ENCODE measurements around the gene TTPAL. TPM values are rescaled to one million over a fixed set of nuclear protein-coding genes. Genes with fewer than 3 reads are reported as not detected.

Gene TTPAL
- total and polyA plus RNA-seq, 8 donors: 2.1 to 18.3 (median 4.8) TPM

GRCh38 chr20:44518248-44518647 lies 42.6 kb downstream of the TTPAL start:
- WGBS, 5 donors: 45 to 56% (median 52%) methylated on average over 3 of the region's 3 CpGs
- intact Hi-C loops (cut with DNase I; ENCODE audit: low total_unique reads): no loop called here
- DNase-seq: no peak
- no peaks in the 10 kb centered on the region for H3K27me3 ChIP-seq
- no peak overlapping the region for H3K4me3 ChIP-seq
- H3K9me3 ChIP-seq: no peaks in the 10 kb centered on the region
- peak overlapping the region in 1 of 5 donors; percentile 100 for H3K27ac ChIP-seq
- H3K36me3 ChIP-seq: peaks cover 0 to 11% (median 7%) of the 10 kb centered on the region in 4 donors
- peaks cover 29 to 88% (median 60%) of the 10 kb centered on the region in 4 donors for H3K4me1 ChIP-seq
- TF ChIP-seq CTCF (IDR thresholded peaks at IDR 0.05) (no peak), POLR2A (IDR thresholded peaks at IDR 0.05) (no peak), EP300 (IDR thresholded peaks at IDR 0.05) (no peak), POLR2AphosphoS5 (IDR thresholded peaks at IDR 0.05) (no peak)

GRCh38 chr20:44520881-44521280 lies 45.2 kb downstream of the TTPAL start:
- intact Hi-C loops (cut with DNase I; ENCODE audit: low total_unique reads): no loop called here

GRCh38 chr20:44521484-44522481 lies 46.1 kb downstream of the TTPAL start, which contains the start of gene SERINC3:
SERINC3 (minus strand) TSS chr20:44522070; CDS start chr20:44521951, 119 bp downstream.
- H3K4me3 ChIP-seq: peak within 1 kb of the TSS; percentile 73 to 97 (median 86)
- H3K27me3 ChIP-seq: no peaks in the 10 kb centered on the region
- DNase-seq: peak; percentile 98 to 99
- TF ChIP-seq CTCF (IDR thresholded peaks at IDR 0.05) (no peak), EP300 (IDR thresholded peaks at IDR 0.05) (peak; percentile 60), POLR2AphosphoS5 (IDR thresholded peaks at IDR 0.05) (peak; percentile 90 to 97 (median 94)), POLR2A (IDR thresholded peaks at IDR 0.05) (peak in 1 of 4 donors; percentile 80)
- peaks cover 0 to 4% (median 0%) of the 10 kb centered on the region in 4 donors for H3K36me3 ChIP-seq
- WGBS, 5 donors: 0 to 2% (median 1%) methylated on average over 19 to 49 of the region's 49 CpGs
- H3K4me1 ChIP-seq: peaks cover 27 to 53% (median 40%) of the 10 kb centered on the region in 4 donors
- intact Hi-C loops (cut with DNase I; ENCODE audit: low total_unique reads): no loop called here
- peak within 1 kb of the TSS; percentile 92 to 100 (median 99) for H3K27ac ChIP-seq
- no peaks in the 10 kb centered on the region for H3K9me3 ChIP-seq

More at GRCh38 chr20:44520881-44521280, 45.2 kb downstream of the TTPAL start:
- Histone ChIP-seq H3K27me3 (no peaks in the 10 kb centered on the region), H3K4me1 (peaks cover 27 to 62% (median 44%) of the 10 kb centered on the region in 4 donors), H3K27ac (peak overlapping the region in 4 of 5 donors; percentile 99 to 100 (median 100)), H3K4me3 (peak overlapping the region; percentile 73 to 97 (median 86)), H3K36me3 (peaks cover 0 to 7% (median 2%) of the 10 kb centered on the region in 4 donors), H3K9me3 (no peaks in the 10 kb centered on the region)
- DNase-seq: no peak
- no peak for TF ChIP-seq CTCF (IDR thresholded peaks at IDR 0.05)
- TF ChIP-seq POLR2AphosphoS5 (IDR thresholded peaks at IDR 0.05): no peak
- TF ChIP-seq EP300 (IDR thresholded peaks at IDR 0.05): no peak
- TF ChIP-seq POLR2A (IDR thresholded peaks at IDR 0.05): no peak
- WGBS, 5 donors: 41 to 57% (median 48%) methylated on average over 3 of the region's 3 CpGs

DNA sequence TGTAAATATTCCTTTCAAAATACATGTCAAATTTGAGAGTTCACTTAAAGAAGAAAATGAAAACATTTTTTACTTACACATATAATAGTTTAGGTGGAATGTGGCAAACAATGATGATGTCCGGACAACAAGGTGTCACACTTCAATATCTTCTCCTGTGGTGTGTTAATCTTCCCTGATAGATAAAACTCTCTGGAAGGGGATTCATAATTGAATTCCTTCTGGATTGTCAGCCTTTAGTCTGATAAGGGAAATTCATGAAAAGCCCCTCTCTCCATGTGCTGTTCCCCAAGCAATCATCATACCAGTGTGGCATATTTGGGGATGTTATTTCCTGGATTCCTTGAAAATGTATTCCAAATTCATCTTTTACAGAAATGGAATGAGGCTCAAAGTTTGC lies 47.2 kb downstream of the TTPAL start:
- no peak for DNase-seq
- H3K36me3 ChIP-seq: peaks cover 0 to 4% (median 0%) of the 10 kb centered on the region in 4 donors
- TF ChIP-seq POLR2AphosphoS5 (IDR thresholded peaks at IDR 0.05) (no peak), CTCF (IDR thresholded peaks at IDR 0.05) (no peak)
- no peak overlapping the region for H3K4me3 ChIP-seq
- H3K9me3 ChIP-seq: no peaks in the 10 kb centered on the region
- intact Hi-C loops (cut with DNase I; ENCODE audit: low total_unique reads): no loop called here
- H3K27ac ChIP-seq: peak overlapping the region in 3 of 5 donors; percentile 99 to 100 (median 100)
- WGBS, 5 donors: 65 to 80% (median 79%) methylated on average over 1 of the region's 1 CpG
- peaks cover 24 to 42% (median 34%) of the 10 kb centered on the region in 4 donors for H3K4me1 ChIP-seq
- H3K27me3 ChIP-seq: no peaks in the 10 kb centered on the region
